Psoas muscle (tissue), 8 donors: ENCODE data around the gene CENATAC. TPM values are rescaled to one million over a fixed set of nuclear protein-coding genes. Genes with fewer than 3 reads are reported as not detected.
A peak's percentile ranks its signal among the peaks of the same experiment; 100 is the strongest.

Source experiments
- ATAC-seq, 4 donors: fragments of 200-7000 bp; cut with Tn5 transposase; one replicate each; pipeline ENCODE4 v1.9.1; 2020; ENCODE audit warnings: moderate library complexity in 3 of 4, mild to moderate bottlenecking in 2 of 4
- DNase-seq, 2 donors: peaks; one replicate each; pipeline ENCODE4 v3.0.0-alpha.2; 2020
- H3K27ac ChIP-seq: fragments of 200-600 bp; one replicate; pipeline ENCODE4 v1.8.0; 2022
- H3K27me3 ChIP-seq, 3 donors: fragments of 200-600 bp in 1 of 3; one replicate each; pipeline versions ENCODE4 v1.6.1 to v1.8.0; 2013 to 2022; ENCODE audit warnings: low read length in 2 of 3, mild to moderate bottlenecking in 2 of 3, moderate library complexity in 1 of 3; ENCODE audit not compliant: insufficient read depth in 3 of 3
- H3K36me3 ChIP-seq, 2 donors: fragments of 200-600 bp in 1 of 2; one replicate each; pipeline versions ENCODE4 v1.6.1 to v1.8.0; 2013 to 2022; ENCODE audit warnings: low read depth in 1 of 2, mild to moderate bottlenecking in 1 of 2, moderate library complexity in 1 of 2; ENCODE audit not compliant: insufficient read depth in 1 of 2
- H3K4me1 ChIP-seq: fragments of 200-600 bp; one replicate; pipeline ENCODE4 v1.8.0; 2022
- H3K4me3 ChIP-seq: fragments of 200-600 bp; one replicate; pipeline ENCODE4 v1.8.0; 2022; ENCODE audit warnings: mild to moderate bottlenecking
- H3K9me3 ChIP-seq: fragments of 200-600 bp; one replicate; pipeline ENCODE4 v1.8.0; 2022
- WGBS, 3 donors: extraction: QIAGEN DNeasy Blood & Tissue Kit; methylation state at CpG; one replicate each; pipeline versions ENCODE4 v1.1.6 to v1.1.7; 2013; 5-methylcytosine and 5-hydroxymethylcytosine counted together
- intact Hi-C, 2 donors: fragments of 100-400 bp; cut with DNase I; formaldehyde crosslinking; loops; one replicate each; pipeline versions ENCODE4 v1.11.0 to v1.14.2; 2022
- polyA plus RNA-seq, 3 donors: library from polyadenylated mRNA; stranded (reverse); fragments of 200-250 nt; gene quantifications; one replicate each; pipeline ENCODE4 v1.2.3, GENCODE V29; 2013
- total RNA-seq, 4 donors: library from RNA; stranded (reverse); fragmentation: NEBNext Ultra II Directional in 2 of 4; extraction: Animal tissue kit (Norgen Biotek cat#: 25700) in 2 of 4; gene quantifications; one replicate each; pipeline versions ENCODE4 v1.2.1 to v1.2.4, GENCODE V29; 2021 to 2023
- TF ChIP-seq, protein P1 (sequence below): fragments of 200-600 bp; IDR thresholded peaks from one replicate; pipeline ENCODE4 v1.8.0; 2022; ENCODE audit warnings: antibody characterized with exemption
- donor health status: healthy with polysubstance abuse.
- donor health status: DM: no; HTN: no; CAD: no; lungs with moderate emphysema.
- donor health status: Bipolar disorder and iron deficiency.
- donor health status: healthy.
- donor health status: DM: yes; HTN: yes; CAD: no.
- donor health status: DM: no; HTN: no; CAD: no.
- donor health status: DM: no; HTN: no; CAD: no.
- donor health status: DM: yes; HTN: yes; CAD: no.

CENATAC gene
- total and polyA plus RNA-seq, 7 donors, result 5.4 to 23.5 (median 10.1) TPM

DNA sequence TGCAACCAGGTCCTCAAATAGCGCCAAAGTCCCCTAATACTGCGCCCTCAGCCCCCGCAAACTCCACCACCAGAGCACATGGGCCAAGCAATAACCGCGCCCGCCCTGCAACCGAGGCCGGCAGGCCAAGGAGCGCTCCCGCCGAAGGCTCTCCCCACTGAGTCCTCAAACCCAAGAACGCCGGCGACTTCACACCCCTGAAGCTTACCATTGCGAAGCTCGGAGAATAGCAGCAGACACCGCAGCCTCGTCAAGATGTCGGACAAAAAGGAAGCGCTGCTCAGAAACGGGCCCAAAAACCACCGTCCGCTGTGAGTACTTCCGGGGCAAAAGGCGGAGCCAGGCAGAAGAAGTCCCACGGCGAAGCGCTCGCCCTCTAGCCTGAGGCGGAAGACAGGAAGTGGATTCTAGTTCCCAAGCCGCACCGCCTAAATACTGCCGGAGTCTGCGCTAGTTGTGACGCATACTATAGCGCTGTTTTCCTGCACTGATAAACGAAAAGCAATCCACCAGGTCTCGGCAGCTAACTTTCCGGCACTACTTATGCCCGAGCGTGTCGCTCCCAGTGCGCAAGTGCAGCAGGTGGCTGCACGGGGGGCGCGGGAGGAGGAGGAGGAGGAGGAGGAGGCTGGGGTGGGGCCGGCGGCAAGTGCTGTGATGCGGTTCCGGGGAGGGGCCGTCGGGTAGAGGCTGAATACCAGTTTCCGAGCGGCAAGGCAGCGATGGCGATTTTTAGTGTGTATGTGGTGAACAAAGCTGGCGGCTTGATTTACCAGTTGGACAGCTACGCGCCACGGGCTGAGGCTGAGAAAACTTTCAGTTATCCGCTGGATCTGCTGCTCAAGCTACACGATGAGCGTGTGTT is 20.4 kb downstream of the CENATAC start, which contains the start of the genes RPS25 and TRAPPC4:
Gene RPS25 (minus strand): TSS at position 270 of the 865 bp plus-strand sequence. CDS start 59 bp downstream, at position 211.
Gene TRAPPC4 (plus strand): TSS at position 693 of the 865 bp plus-strand sequence. CDS start 30 bp downstream, at position 723.
- H3K4me1 ChIP-seq, result peaks cover 48% of the 10 kb centered on the region
- 0% methylated on average over 58 to 63 of the region's 63 CpGs for WGBS, 3 donors
- peak; percentile 96 to 97 for DNase-seq
- intact Hi-C loops, result loop anchor here in 1 of 2 donors (5.0 to 10.0 kb wide), 2 partner anchors 91 to 114 kb away; partner anchors contain the start of gene BCL9L
- peak; percentile 93 to 95 (median 94) for ATAC-seq
- no peaks in the 10 kb centered on the region for H3K9me3 ChIP-seq
- H3K27ac ChIP-seq, result peak within 1 kb of the TSS; percentile 94
- H3K4me3 ChIP-seq, result peak within 1 kb of the TSS; percentile 88
- no peaks in the 10 kb centered on the region for H3K27me3 ChIP-seq
- TF ChIP-seq, protein P1, sequence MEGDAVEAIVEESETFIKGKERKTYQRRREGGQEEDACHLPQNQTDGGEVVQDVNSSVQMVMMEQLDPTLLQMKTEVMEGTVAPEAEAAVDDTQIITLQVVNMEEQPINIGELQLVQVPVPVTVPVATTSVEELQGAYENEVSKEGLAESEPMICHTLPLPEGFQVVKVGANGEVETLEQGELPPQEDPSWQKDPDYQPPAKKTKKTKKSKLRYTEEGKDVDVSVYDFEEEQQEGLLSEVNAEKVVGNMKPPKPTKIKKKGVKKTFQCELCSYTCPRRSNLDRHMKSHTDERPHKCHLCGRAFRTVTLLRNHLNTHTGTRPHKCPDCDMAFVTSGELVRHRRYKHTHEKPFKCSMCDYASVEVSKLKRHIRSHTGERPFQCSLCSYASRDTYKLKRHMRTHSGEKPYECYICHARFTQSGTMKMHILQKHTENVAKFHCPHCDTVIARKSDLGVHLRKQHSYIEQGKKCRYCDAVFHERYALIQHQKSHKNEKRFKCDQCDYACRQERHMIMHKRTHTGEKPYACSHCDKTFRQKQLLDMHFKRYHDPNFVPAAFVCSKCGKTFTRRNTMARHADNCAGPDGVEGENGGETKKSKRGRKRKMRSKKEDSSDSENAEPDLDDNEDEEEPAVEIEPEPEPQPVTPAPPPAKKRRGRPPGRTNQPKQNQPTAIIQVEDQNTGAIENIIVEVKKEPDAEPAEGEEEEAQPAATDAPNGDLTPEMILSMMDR, result no peak
- H3K36me3 ChIP-seq, result peaks cover 5 to 70% of the 10 kb centered on the region in 2 donors

DNA sequence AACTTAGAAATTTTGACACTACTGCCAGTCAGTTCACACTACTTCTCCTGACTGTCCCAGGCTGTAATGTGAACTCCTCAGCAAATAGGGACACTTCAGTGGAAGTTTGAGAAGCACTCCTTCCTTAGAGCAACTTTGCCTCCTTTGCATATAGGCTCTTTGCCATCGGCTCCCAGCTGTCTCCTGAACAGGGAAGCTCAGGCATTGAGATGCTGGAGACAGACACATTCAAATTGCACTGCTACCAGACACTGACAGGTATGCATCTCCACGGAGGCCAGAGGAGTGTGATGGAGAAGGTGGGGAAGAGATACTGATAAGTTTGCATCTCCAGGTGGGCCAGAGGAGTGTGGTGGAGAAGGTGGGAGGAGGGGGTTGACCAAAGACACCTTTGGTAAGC is 22.1 kb downstream of the CENATAC start:
- Histone ChIP-seq H3K4me3 (peak overlapping the region; percentile 88), H3K27ac (peak overlapping the region; percentile 94), H3K27me3 (no peaks in the 10 kb centered on the region), H3K9me3 (no peaks in the 10 kb centered on the region), H3K4me1 (peaks cover 65% of the 10 kb centered on the region), H3K36me3 (peaks cover 4 to 72% of the 10 kb centered on the region in 2 donors)
- TF ChIP-seq, protein P1, result no peak
- intact Hi-C loops, result loop anchor here in 1 of 2 donors (5.0 to 10.0 kb wide), 2 partner anchors 93 to 115 kb away; partner anchors contain the start of gene BCL9L
- ATAC-seq (no peak), DNase-seq (no peak)
- 22 to 62% (median 26%) methylated on average over 2 of the region's 2 CpGs for WGBS, 3 donors

DNA sequence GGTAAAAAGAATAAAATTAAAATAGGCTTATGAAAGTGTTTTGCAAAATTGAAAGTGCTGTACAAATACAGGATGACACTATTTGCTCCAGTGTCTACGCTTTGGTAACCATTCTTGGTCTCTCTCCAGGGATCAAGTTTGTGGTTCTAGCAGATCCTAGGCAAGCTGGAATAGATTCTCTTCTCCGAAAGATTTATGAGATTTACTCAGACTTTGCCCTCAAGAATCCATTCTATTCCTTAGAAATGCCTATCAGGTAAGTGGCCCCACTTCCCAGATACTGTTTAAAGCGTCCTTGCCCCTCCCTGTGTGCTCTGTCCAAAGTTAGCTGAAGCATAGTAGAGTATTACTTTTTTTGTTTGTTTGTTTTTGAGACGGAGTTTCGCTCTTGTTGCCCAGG is 23.7 kb downstream of the CENATAC start:
- H3K9me3 ChIP-seq, result no peaks in the 10 kb centered on the region
- WGBS, 3 donors, result 85 to 91% (median 86%) methylated on average over 5 of the region's 5 CpGs
- TF ChIP-seq, protein P1, result no peak
- DNase-seq (no peak), ATAC-seq (no peak)
- H3K36me3 ChIP-seq, result peaks cover 0 to 64% of the 10 kb centered on the region in 2 donors
- H3K27ac ChIP-seq, result peak overlapping the region; percentile 3
- H3K4me1 ChIP-seq, result peaks cover 69% of the 10 kb centered on the region
- H3K27me3 ChIP-seq, result no peaks in the 10 kb centered on the region
- H3K4me3 ChIP-seq, result no peak overlapping the region
- intact Hi-C loops, result no loop called here

DNA sequence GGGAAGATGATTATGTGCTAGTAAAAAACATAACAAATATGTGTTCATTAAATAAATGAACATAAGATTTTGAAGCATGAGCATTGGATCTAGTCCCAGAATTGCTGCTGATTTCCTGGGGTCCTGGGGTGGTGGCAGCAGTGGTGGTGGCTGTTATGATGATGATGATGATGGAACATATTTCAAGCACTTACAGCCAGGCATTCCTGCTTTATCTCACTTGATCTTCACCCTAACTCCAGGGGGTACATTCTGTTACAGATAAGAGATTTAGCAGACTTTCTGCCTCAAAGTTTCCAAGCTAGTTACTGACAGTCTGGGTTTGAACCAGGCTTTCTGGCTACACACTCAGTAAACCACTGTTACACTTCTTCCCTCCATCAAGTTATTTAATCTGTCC is 25.8 kb downstream of the CENATAC start:
- no peak overlapping the region for H3K4me3 ChIP-seq
- no peak for DNase-seq
- H3K36me3 ChIP-seq, result peaks cover 0 to 64% of the 10 kb centered on the region in 2 donors
- peak overlapping the region; percentile 93 for H3K27ac ChIP-seq
- no peak for ATAC-seq
- no peaks in the 10 kb centered on the region for H3K27me3 ChIP-seq
- TF ChIP-seq, protein P1, result no peak
- H3K9me3 ChIP-seq, result no peaks in the 10 kb centered on the region
- intact Hi-C loops, result no loop called here
- H3K4me1 ChIP-seq, result peaks cover 78% of the 10 kb centered on the region
